Right renal cortex interstitium (tissue), 3 donors: ENCODE results near the gene PRPF39. TPM values are rescaled to one million over a fixed set of nuclear protein-coding genes. Genes with fewer than 3 reads are reported as not detected.

Experiments used
- DNase-seq, 3 donors: peaks; one replicate each; pipeline ENCODE4 v3.0.0-alpha.2; 2013; ENCODE audit warnings: low read depth in 3 of 3, low spot score in 2 of 3
- polyA plus RNA-seq, 3 donors: library from polyadenylated mRNA; unstranded; fragments of 120-200 nt; gene quantifications; one replicate each; pipeline ENCODE4 v1.2.1, GENCODE V29; 2013; ENCODE audit not compliant: insufficient read length in 3 of 3

The PRPF39 gene, protein sequence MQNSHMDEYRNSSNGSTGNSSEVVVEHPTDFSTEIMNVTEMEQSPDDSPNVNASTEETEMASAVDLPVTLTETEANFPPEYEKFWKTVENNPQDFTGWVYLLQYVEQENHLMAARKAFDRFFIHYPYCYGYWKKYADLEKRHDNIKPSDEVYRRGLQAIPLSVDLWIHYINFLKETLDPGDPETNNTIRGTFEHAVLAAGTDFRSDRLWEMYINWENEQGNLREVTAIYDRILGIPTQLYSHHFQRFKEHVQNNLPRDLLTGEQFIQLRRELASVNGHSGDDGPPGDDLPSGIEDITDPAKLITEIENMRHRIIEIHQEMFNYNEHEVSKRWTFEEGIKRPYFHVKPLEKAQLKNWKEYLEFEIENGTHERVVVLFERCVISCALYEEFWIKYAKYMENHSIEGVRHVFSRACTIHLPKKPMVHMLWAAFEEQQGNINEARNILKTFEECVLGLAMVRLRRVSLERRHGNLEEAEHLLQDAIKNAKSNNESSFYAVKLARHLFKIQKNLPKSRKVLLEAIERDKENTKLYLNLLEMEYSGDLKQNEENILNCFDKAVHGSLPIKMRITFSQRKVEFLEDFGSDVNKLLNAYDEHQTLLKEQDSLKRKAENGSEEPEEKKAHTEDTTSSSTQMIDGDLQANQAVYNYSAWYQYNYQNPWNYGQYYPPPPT
- polyA plus RNA-seq: 10 to 100 TPM; 69.3 to 74.9 (median 74.3) TPM

DNA sequence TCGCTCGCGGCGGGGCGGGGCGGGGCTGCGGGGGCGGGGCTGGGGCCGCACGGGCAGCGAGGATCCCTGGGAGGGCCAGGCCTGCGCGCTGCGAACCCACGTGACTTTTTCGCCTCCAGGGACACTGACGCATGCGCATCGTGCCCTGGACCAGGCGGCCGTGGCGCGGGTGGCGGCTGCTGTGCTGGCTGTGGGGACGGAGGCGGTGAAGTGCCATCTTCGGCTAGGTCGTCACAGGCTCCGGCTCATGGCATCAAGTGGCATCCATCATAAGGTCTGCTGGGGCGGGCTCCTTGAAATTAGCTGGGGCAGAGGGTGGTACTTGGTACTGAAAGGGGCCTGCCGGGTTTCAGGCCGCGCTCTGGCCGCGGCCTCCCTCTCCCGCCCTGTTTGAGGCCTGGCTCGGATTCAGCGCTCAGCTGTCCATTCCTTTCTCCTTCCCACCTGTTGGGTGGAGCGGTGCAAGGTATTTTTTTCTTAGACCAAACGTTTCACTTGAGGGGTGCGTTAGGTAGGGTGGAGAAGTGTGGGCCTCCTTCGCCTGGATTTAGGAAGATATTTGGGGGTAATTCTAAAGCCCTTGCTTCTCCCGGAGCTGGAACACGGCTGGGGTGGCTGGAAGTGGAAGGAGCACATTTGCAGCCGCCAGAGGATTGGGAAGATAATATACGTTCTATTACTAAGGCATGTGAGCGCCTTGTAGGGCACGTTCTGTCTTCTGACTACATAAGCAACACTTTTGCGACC, at the start of gene PRPF39:
TSS of gene PRPF39 (plus strand) at position 141 of the 747 bp plus-strand sequence. CDS start 11,124 bp downstream, outside the sequence.
- peak; percentile 80 to 87 (median 87) for DNase-seq

DNA sequence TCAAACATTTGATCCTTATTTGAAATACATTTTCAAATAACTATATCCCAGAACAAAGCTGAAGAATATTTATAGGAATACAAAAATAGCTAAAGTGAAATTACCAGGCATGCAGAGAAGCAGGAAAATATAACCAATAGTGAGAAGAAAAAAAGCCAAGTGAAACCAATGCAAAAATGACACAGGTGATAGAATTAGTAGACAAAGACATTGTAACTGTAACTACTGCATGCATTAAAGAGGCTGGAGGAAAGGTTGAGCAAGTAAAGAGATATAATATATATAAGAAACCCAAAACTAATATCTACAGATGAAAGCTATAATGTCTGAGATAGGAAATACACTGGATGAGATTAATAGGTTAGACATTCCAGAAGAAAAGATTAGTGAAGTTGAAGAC, 49.2 kb upstream of the PRPF39 start:
- no peak for DNase-seq

DNA sequence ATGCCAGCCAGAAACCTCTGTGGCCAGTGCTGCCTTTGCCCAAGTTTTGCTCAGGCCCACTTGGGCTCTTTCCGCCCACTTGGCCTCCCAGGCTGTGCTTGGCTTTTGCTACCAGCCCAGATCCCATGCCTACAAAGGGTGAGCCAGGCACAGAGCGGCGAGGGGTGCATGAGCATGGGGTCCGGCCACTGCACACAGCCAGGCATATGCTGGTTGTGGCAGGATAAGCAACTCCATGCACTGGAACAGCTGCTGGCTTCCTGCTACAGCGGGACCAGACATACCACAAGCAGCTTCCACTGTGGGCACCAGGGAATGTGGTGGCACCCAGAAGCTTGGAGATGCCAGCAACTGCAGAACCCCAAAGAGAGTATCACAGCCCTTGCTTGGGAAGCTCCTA, 45.7 kb upstream of the PRPF39 start:
- DNase-seq: no peak

DNA sequence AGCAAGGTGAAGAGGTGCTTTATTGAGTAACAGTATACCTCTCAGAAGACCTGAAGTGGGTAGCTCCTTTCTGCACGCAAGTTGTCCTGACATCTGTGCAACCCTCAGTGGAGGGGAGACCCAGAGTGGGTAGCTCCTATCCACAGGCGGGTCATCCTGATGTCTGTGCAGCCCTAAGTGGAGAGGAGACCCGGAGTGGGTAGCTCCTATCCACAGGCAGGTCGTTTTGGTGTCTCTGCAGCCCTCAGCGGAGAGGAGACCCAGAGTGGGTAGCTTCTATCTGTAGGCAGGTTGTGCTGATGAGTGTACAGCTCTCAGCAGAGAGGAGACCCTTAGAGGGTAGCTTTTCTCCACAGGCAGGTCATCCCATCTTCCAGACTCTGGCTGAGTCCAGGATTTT, 45.1 kb upstream of the PRPF39 start:
- no peak for DNase-seq

DNA sequence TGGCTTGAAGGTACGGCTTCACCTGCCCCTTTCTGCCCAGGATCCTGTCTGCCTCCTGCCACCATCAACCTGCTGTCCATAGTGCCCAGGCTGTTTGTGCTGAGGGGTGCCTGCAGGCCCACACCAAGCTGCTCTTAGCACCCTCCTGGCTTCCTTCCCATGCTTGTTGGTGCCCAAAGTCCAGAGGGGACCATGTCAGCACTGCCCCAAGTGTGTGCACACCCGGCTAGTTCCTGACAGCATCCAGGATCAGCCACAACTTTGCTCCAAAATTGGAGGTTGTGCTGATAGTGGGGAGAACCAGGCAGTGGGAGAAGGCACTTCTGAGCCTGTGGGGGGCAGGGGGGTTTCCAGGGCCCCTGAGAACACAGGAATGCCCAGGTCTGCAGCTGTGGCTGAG, 44.5 kb upstream of the PRPF39 start:
- no peak for DNase-seq

DNA sequence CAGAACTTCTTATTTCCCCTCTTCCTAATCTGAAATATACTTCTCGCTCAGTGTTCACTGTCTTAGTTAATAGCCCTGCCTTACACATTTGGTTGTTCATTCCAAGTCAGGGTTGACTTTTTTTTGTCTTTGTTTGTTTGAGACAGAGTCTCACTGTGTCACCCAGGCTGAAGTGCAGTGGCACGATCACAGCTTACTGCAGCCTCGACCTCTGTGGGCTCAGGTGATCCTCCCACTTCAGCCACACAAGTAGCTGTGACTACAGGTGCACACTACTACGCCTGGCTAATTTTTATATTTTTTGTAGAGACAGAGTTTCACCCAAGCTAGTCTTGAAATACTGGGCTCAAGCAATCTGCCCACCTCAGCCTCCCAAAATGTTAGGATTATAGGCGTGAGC, 42.3 kb upstream of the PRPF39 start:
- DNase-seq: no peak

DNA sequence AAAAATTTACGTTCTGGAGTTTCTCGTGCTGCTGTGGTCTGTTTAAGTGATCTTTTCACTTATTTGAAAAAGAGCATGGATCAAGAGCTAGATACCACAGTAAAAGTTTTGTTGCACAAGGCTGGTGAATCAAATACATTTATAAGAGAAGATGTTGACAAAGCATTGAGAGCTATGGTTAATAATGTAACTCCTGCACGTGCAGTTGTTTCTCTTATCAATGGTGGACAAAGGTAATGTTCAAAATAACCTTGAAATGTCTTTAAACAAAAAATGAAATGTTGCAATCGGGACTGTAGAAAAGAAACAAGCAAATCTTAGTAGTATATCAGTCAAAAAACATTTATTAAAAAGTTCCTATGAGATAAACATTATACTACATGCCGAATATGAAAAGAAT, 39.3 kb upstream of the PRPF39 start:
- DNase-seq: no peak

DNA sequence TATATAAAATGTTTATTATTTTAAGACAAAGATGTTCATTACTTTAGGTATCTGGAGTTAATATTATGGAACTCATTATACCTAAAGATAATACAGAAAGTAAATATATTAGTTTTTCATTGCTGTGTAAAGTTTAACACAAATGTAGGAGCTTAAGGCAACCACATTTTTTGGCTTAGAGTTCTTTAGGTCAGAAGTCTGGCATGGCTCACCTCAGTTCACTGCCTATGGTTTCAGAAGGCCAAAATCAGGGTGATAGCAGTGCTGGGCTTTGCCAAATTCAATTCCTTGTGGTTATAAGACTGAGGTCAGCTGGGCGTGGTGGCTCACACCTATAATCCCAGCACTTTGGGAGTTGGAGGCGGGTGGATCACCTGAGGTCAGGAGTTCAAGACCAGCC, 35.5 kb upstream of the PRPF39 start:
- DNase-seq: no peak

DNA sequence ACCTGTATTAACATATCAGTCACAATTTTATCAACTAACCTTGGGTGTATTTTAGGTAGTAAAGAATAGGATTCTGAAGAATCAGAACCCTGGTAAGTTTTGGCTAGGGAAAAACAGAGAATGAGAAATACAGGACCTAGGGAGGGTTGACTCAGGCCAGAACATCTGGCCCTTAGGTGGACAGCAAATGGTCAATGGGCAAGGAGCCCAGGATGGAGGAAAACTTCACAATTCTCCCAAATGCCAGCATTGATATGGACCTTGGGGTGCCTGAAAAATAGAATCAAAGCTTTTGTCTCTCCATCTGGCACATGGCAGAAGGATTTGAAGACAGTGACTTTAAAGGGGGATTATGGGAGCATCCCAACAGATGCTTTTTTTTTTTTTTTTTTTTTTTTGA, 32.7 kb upstream of the PRPF39 start:
- DNase-seq: no peak

DNA sequence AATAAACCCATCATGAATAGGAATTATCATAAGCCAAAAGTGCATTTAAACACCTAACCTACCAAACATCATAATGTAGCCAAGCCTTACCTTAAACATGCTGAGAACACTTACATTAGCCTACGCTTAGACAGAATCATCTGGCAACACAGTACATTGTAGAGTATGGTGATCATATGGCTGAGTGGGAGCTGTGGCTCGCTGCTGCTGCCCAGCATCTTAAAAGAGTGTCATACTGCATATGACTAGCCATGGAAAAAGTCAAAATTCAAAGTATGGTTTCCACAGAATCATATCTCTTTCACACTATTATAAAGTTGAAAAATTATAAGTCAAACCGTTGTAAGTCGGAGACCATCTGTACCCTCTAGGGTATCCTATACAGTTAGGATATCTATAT, 32.0 kb upstream of the PRPF39 start:
- DNase-seq: no peak

DNA sequence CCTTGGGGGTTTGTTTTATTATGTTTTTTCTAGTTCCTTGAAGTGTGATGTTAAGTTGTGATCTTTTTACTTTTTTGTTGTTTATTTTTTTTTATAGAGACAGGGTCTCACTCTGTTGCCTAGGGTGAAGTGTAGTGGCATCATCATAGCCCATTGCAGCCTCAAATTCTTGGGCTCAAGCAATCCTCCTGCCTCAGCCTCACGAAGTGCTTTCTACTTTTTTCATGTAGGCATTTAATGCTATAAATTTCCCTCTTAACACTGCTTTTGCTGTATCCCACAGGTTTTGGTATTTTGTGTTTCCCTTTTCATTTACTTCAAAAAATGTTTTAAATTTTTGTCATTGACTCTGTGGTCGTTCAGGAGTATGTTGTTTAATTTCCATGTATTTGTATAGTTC, 26.6 kb upstream of the PRPF39 start:
- no peak for DNase-seq

DNA sequence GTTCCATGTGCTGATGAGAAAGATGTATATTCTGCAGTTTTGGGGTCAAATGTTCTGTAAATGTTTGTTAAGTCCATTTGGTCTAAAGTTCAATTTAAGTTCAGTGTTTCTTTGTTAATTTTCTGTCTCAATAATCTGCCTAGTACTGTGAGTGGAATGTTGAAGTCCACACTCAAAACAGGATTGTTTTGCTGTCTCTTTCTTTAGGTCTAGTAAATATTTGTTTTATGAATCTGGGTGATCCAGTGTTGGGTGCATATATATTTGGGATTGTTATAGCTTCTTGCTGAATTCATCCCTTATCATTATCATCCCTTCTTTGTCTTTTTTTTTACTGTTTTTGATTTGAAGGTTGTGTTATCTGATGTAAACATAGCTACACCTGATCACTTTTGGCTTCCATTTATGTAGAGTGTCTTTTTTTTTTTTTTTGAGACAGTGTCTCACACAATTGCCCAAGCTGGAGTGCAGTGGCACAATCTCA, 26.0 kb upstream of the PRPF39 start:
- no peak for DNase-seq

DNA sequence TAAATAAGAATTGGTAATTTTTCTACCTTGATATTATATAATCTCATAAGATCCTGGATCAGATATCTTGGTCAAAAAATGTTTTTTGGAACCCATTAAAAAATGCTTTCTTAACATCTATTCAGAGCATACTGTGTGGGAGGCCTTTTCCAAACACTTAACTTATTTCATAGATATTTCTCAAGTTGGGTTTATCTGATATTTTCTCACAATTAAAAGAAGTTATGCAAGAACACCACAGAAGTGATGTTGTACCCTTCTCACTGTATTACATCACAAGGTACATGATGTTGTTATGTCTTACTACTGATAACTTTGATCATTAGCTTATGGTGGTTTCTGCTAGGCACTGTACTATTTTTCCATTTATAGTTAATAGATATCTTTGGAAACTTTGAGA, 23.4 kb upstream of the PRPF39 start:
- no peak for DNase-seq

DNA sequence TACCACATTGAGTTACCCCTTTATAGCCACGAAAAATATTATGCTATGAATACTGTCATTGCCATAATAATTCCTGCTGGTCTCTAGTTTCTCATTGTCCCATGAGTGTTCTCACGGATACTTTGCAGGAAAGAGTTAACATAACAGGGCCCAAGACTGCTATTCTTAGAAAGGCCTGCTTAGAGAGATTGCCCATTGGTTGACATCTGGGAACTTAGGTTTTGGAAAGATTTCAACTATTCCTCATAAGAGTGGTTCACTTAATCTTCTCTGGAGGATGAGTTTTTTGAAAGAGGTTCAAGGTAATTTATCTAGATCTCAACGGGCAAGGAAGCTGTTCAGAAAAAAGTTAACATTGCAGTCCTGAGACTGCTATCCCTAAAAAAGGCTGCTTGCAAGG, 18.4 kb upstream of the PRPF39 start:
- no peak for DNase-seq

DNA sequence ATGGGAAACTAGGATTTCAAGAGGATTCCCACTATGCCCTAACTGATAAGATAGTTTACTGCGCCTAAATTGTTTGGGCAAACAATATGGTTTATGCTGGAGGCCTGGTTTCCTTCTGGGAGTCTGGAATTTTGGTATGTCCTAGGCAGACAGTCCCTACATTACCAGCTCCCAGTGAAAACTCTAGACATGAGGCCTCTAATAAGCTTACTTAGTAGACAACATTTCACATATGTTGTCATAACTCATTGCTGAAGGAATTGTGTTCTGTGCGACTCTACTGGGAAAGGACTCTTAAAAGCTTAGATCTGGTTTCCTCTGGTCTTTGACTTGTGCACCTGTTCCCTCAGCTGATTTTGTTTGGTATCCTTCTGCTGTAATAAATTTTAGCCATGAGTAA, 18.0 kb upstream of the PRPF39 start:
- DNase-seq: no peak

DNA sequence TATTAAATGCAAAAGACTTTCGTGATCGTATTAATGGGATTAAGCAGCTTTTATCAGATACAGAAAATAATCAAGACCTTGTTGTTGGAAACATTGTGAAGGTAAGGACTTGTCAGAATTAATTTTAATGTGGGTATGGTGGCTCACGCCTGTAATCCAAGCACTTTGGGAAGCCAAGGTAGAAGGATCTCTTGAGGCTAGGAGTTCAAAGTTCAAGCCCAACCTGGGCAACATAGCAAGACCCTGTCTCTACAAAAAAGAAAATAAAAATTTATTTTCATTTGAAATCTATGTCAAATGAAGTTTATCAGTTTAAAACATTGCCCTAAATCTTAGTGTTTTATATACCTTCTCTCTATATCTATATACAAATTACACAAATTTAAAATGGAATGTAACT, 17.2 kb upstream of the PRPF39 start:
- no peak for DNase-seq

DNA sequence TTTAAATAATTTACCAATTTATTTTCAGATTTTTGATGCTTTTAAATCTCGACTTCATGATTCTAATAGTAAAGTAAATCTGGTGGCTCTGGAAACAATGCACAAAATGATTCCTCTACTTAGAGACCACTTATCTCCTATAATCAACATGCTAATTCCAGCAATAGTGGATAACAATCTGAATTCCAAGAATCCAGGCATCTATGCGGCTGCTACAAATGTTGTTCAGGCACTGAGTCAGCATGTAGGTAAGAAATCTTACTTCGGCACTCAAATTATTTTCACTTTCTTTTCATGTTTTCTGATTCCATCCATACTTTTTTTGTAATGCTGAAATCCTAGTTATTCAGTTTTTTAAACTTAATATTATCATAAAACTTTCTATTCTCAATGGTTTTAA, 15.5 kb upstream of the PRPF39 start:
- no peak for DNase-seq

DNA sequence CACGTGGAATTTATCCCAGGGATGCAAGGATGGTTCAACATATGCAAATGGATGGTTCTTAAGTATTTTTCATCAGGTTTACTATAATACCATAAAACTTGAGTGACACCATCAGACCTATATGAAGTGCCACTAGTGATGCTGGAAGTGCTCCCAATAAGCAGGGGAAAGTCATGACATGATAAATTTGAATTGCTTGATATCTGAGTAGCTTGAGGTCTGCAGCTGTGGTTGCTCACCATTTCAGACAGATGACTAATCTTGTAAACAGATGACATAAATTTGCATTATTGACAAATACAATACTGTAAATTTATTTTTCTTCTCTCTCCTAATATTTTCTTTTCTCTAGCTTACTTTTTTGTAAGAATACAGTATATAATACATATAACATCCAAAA, 13.7 kb upstream of the PRPF39 start:
- no peak for DNase-seq

DNA sequence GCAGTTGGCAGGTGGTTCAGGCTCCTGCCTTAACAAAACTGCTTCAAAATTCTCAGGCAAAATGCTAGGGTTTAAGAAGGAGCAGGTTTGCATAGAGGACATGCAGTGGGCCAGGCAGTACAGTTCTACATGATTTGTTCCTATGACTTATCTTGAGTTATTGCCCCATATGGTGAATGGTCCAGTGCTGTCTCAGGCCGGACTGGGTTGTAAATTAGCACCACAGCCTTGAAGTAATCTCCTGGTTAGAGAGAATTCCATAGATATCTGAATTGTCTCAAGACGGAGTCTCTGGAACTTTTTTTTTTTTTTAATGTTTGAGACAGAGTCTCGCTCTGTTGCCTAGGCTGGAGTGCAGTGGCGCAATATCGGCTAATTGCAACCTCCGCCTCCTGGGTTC, 11.8 kb upstream of the PRPF39 start:
- DNase-seq: no peak

DNA sequence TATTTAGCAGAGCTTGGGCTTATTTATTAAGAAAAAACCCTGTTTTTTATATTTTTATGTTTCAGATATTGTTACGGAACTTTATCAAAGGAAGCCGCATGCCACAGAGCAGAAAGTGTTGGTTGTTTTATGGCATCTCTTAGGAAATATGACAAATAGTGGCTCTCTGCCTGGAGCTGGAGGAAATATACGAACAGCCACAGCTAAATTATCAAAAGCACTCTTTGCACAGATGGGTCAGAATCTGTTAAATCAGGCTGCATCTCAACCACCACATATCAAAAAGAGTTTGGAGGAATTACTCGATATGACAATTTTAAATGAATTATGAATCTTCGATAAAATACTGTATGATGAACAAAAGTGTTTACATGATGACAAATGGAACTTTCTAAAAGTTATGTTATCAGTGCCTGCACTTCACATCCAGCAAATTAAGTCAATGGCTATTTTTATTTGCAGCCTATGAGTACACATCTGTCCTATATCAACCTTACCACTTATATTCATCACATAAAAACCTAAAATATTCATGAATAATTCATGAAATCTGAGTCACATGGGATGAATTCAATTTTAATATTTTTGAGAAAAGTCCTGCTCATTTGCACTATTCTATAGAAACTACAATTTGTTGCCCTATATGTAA, 10.6 kb upstream of the PRPF39 start:
- no peak for DNase-seq

DNA sequence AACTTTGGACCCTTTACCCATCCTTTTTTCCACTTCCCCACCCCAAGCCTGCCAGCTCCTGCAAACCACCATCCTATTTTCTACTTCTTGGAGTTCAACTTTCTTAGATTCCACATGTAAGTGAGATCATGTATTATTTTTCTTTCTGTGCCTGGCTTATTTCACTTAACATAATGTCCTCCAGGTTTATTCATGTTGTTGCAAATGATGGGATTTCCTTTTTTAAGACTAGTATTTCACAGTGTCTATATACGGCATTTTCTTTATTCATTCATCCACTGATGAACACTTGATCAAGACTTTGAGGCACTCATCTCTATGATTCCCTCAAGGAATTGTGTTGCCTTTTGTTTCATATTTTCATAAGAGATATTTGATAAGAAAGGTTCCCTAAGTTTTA, 5.6 kb upstream of the PRPF39 start:
- DNase-seq: no peak
